A549 (cell line): Measurements from ENCODE around the gene CNTN4. TPM values are rescaled to one million over a fixed set of nuclear protein-coding genes. Genes with fewer than 3 reads are reported as not detected.

Experiments
- ATAC-seq, 2 experiments: fragments of 200-7000 bp in 1 of 2; fragments of >200 bp in 1 of 2; cut with Nextera tagmentation in 1 of 2; cut with Tn5 transposase in 1 of 2; 3 replicates each; pipeline versions ENCODE4 v1.8.0 to v1.9.1; 2018 to 2020; ENCODE audit warnings: mild to moderate bottlenecking in 1 of 2, moderate library complexity in 1 of 2
- CTCF ChIA-PET: fragments of 300-600 bp; sonication (Branson Sonifier 250); formaldehyde crosslinking; extraction: SDS; loops from one replicate; lab custom pipeline; 2021; ENCODE audit warnings: antibody characterized with exemption, inconsistent platforms; lab: Yijun Ruan, JAX
- POLR2A ChIA-PET: fragments of 350-600 bp; formaldehyde crosslinking; extraction: SDS; loops from one replicate; lab custom pipeline; 2021; ENCODE audit warnings: antibody characterized with exemption, inconsistent platforms; lab: Yijun Ruan, JAX
- DNase-seq, 2 experiments: peaks; one replicate each; pipeline versions ENCODE4 v3.0.0 to v3.0.0-alpha.2; 2011 to 2016; ENCODE audit warnings: low read depth in 1 of 2, low spot score in 1 of 2
- FAIRE-seq: peaks from 2 replicates; lab custom pipeline; 2011; peaks lifted over from hg19 to GRCh38; lab: Jason Lieb, UNC
- H3K27ac ChIP-seq, 2 experiments: fragments of >200 bp; sonication (Bioruptor Twin); formaldehyde crosslinking; 3 replicates each; pipeline ENCODE4 v1.5.1; 2016 to 2017
- H3K4me1 ChIP-seq: fragments of >200 bp; sonication (Bioruptor Twin); formaldehyde crosslinking; 3 replicates; pipeline ENCODE4 v1.6.1; 2016
- H3K4me2 ChIP-seq: fragments of >200 bp; sonication (Bioruptor Twin); formaldehyde crosslinking; 3 replicates; pipeline ENCODE4 v1.6.1; 2016
- H3K4me3 ChIP-seq: fragments of >200 bp; sonication (Bioruptor Twin); formaldehyde crosslinking; 3 replicates; pipeline ENCODE4 v1.5.1; 2016
- H3K9me3 ChIP-seq: fragments of >200 bp; sonication (Bioruptor Twin); formaldehyde crosslinking; 3 replicates; pipeline ENCODE4 v1.6.1; 2016
- BHLHE40 ChIP-seq: IDR thresholded peaks from 2 replicates; pipeline ENCODE4 v1.6.1; 2012; ENCODE audit warnings: low read depth, low read length, inconsistent platforms
- CBX2 ChIP-seq: fragments of 200-600 bp; sonication (generic); IDR thresholded peaks from 2 replicates; pipeline ENCODE4 v1.6.1; 2016; ENCODE audit warnings: low read depth, mild to moderate bottlenecking, borderline replicate concordance
- CBX8 ChIP-seq: fragments of 200-600 bp; sonication (generic); IDR thresholded peaks from 2 replicates; pipeline ENCODE4 v1.6.1; 2016
- CEBPB ChIP-seq, 2 experiments: fragments of >200 bp in 1 of 2; sonication (Bioruptor Twin) in 1 of 2; formaldehyde crosslinking in 1 of 2; IDR thresholded peaks; 2 replicates each; pipeline ENCODE4 v1.6.1; 2012 to 2016
- CHD2 ChIP-seq: fragments of 150-350 bp; IDR thresholded peaks from 2 replicates; pipeline ENCODE4 v1.6.1; 2014; ENCODE audit warnings: low read length; ENCODE audit not compliant: partially characterized antibody
- CHD4 ChIP-seq: fragments of 200-600 bp; sonication (generic); IDR thresholded peaks from 2 replicates; pipeline ENCODE4 v1.6.1; 2016; ENCODE audit warnings: antibody characterized with exemption, mild to moderate bottlenecking, borderline replicate concordance
- EHF ChIP-seq: fragments of 250-450 bp; sonication (Bioruptor Pico); IDR thresholded peaks from 2 replicates; pipeline ENCODE4 v1.5.0; 2020; ENCODE audit warnings: mild to moderate bottlenecking
- EHMT2 ChIP-seq: fragments of 200-600 bp; sonication (generic); IDR thresholded peaks from 2 replicates; pipeline ENCODE4 v1.6.1; 2016; ENCODE audit warnings: antibody characterized with exemption, low read depth, mild to moderate bottlenecking, moderate library complexity
- ESRRA ChIP-seq: fragments of 150-350 bp; IDR thresholded peaks from 2 replicates; pipeline ENCODE4 v1.6.1; 2014; ENCODE audit warnings: mild to moderate bottlenecking, low read length, borderline replicate concordance
- FOSB ChIP-seq: fragments of 250-450 bp; sonication (Bioruptor Pico); IDR thresholded peaks from 2 replicates; pipeline ENCODE4 v1.5.0; 2020; ENCODE audit warnings: mild to moderate bottlenecking, moderate library complexity
- FOSL2 ChIP-seq, 2 experiments: fragments of 450-650 bp in 1 of 2; fragments of >200 bp in 1 of 2; sonication (Bioruptor Twin) in 1 of 2; formaldehyde crosslinking; IDR thresholded peaks; 2 replicates each; pipeline versions ENCODE4 v1.5.0 to v1.6.1; 2016 to 2020; ENCODE audit warnings: mild to moderate bottlenecking in 1 of 2, moderate library complexity in 1 of 2
- FOXS1 ChIP-seq: fragments of 250-450 bp; sonication (Bioruptor Pico); IDR thresholded peaks from 2 replicates; pipeline ENCODE4 v1.5.0; 2020; ENCODE audit warnings: mild to moderate bottlenecking, moderate library complexity
- GATA3 ChIP-seq: IDR thresholded peaks from 2 replicates; pipeline ENCODE4 v1.6.1; 2012; ENCODE audit warnings: borderline replicate concordance
- HEYL ChIP-seq: fragments of 250-450 bp; sonication (Bioruptor Pico); IDR thresholded peaks from 2 replicates; pipeline ENCODE4 v1.8.0; 2021; ENCODE audit warnings: mild to moderate bottlenecking, moderate library complexity
- HOXA7 ChIP-seq: fragments of 250-450 bp; sonication (Bioruptor Pico); IDR thresholded peaks from 2 replicates; pipeline ENCODE4 v1.5.0; 2020; ENCODE audit warnings: mild to moderate bottlenecking, moderate library complexity
- HOXB13 ChIP-seq: fragments of 250-450 bp; sonication (Bioruptor Pico); IDR thresholded peaks from 2 replicates; pipeline ENCODE4 v1.5.0; 2020; ENCODE audit warnings: low read depth, mild to moderate bottlenecking, moderate library complexity
- NFE2L2 ChIP-seq: fragments of 150-350 bp; conservative IDR thresholded peaks from 2 replicates; pipeline ENCODE4 v1.6.1; 2014; ENCODE audit warnings: low read length
- NPAS2 ChIP-seq: fragments of 250-450 bp; sonication (Bioruptor Pico); IDR thresholded peaks from 2 replicates; pipeline ENCODE4 v1.8.0; 2022; ENCODE audit warnings: mild to moderate bottlenecking, moderate library complexity, borderline replicate concordance
- RCOR1 ChIP-seq: fragments of 150-350 bp; IDR thresholded peaks from 2 replicates; pipeline ENCODE4 v1.6.1; 2014; ENCODE audit warnings: antibody characterized with exemption, low read length, low read depth
- RFX5 ChIP-seq: fragments of 450-650 bp; IDR thresholded peaks from 2 replicates; pipeline ENCODE4 v1.7.1; 2014; ENCODE audit warnings: antibody characterized with exemption, mild to moderate bottlenecking, moderate library complexity
- RNF2 ChIP-seq: fragments of 200-600 bp; sonication (generic); IDR thresholded peaks from 2 replicates; pipeline ENCODE4 v1.6.1; 2016; ENCODE audit warnings: low read depth, mild to moderate bottlenecking, antibody characterized with exemption, moderate library complexity, borderline replicate concordance
- SMC3 ChIP-seq: fragments of >200 bp; sonication (Bioruptor Twin); formaldehyde crosslinking; IDR thresholded peaks from 3 replicates; pipeline ENCODE4 v1.6.1; 2018; ENCODE audit warnings: inconsistent platforms
- TFCP2L1 ChIP-seq: fragments of 250-450 bp; sonication (Bioruptor Pico); IDR thresholded peaks from 2 replicates; pipeline ENCODE4 v1.5.0; 2021; ENCODE audit warnings: mild to moderate bottlenecking
- TP53 ChIP-seq: fragments of 250-450 bp; sonication (Bioruptor Pico); IDR thresholded peaks from 2 replicates; pipeline ENCODE4 v1.5.0; 2021; ENCODE audit warnings: mild to moderate bottlenecking, moderate library complexity
- ZC3H11A ChIP-seq: fragments of 450-650 bp; IDR thresholded peaks from 2 replicates; pipeline ENCODE4 v1.6.1; 2014; ENCODE audit warnings: antibody characterized with exemption, mild to moderate bottlenecking
- ZNF302 ChIP-seq: fragments of 250-450 bp; sonication (Bioruptor Pico); IDR thresholded peaks from 2 replicates; pipeline ENCODE4 v1.9.0; 2021; ENCODE audit warnings: inconsistent platforms, mild to moderate bottlenecking, moderate library complexity
- ZSCAN20 ChIP-seq: fragments of 250-450 bp; sonication (Bioruptor Pico); IDR thresholded peaks from 2 replicates; pipeline ENCODE4 v1.8.0; 2022; ENCODE audit warnings: mild to moderate bottlenecking, moderate library complexity
- WGBS: methylation state at CpG from one replicate; pipeline ENCODE4 v1.1.6; 2017; ENCODE audit errors: missing lambda C conversion rate; 5-methylcytosine and 5-hydroxymethylcytosine counted together
- polyA plus RNA-seq, 4 experiments: library from polyadenylated mRNA; depleted of rRNA in 3 of 4; stranded (reverse); fragments of >200 nt; fragmentation: RNase III in 1 of 4; extraction: RNeasy Plus Mini Kit Qiagen cat#74134 plus additional on column Dnase treatment in 1 of 4; gene quantifications; 2 replicates in 3 of 4; 3 replicates in 1 of 4; pipeline ENCODE4 v1.2.3, GENCODE V29; 2011 to 2017
- TF ChIP-seq, protein P1 (sequence below): fragments of >200 bp; sonication (Bioruptor Twin); formaldehyde crosslinking; IDR thresholded peaks from 2 replicates; pipeline ENCODE4 v1.6.1; 2016
- TF ChIP-seq, protein P2 (sequence below): fragments of >200 bp; sonication (Bioruptor Twin); formaldehyde crosslinking; IDR thresholded peaks from 3 replicates; pipeline ENCODE4 v1.5.1; 2016
- TF ChIP-seq, protein P3 (sequence below): IDR thresholded peaks from 2 replicates; pipeline ENCODE4 v1.6.1; 2012
- TF ChIP-seq, protein P4 (sequence below): IDR thresholded peaks from 2 replicates; pipeline ENCODE4 v1.6.1; 2012

The CNTN4 gene
- polyA plus RNA-seq, 2 of the 4 experiments (the other 2 are of a cell fraction) = 0.03 TPM; not detected in 1

DNA sequence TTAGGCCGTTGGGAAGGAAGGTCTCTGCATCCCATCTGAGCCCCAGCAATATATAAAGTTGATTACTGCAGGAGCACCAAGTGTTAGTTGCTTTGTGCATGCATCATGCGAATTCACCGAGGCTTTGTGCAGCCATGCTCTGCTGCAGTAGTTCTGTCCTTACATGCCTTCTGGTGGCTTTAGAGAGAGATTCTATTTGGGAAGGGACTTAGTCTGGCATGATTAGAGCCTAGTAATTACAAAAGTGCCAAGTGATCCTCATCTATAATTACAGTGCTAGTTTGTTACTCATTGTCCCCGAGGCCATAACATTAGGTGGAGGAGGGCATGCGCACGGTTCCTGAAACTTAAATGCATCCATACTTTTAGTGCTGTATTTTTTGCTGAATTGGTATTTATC lies 353.6 kb downstream of the CNTN4 start:
- DNase-seq (no peak), FAIRE-seq (no peak), ATAC-seq (no peak)
- POLR2A ChIA-PET = no interaction called here
- H3K9me3 ChIP-seq = no peaks in the 10 kb centered on the region
- no peak overlapping the region for H3K4me2 ChIP-seq
- CTCF ChIA-PET = no interaction called here
- WGBS = 19% methylated on average over 6 of the region's 6 CpGs
- TF ChIP-seq TP53 (CRISPR knock-in tag) (no peak), TFCP2L1 (CRISPR knock-in tag) (no peak), CHD4 (no peak), FOSL2 (IDR thresholded peaks at IDR 0.05) (no peak), FOSL2 (CRISPR knock-in tag; IDR thresholded peaks at IDR 0.05) (no peak), RCOR1 (no peak), FOSB (CRISPR knock-in tag) (no peak), BHLHE40 (no peak), HEYL (no peak), ZC3H11A (no peak), GATA3 (no peak), RNF2 (no peak)
- TF ChIP-seq, protein P1, sequence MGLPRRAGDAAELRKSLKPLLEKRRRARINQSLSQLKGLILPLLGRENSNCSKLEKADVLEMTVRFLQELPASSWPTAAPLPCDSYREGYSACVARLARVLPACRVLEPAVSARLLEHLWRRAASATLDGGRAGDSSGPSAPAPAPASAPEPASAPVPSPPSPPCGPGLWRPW = no peak
- no peaks in the 10 kb centered on the region for H3K4me1 ChIP-seq
- H3K27ac ChIP-seq = no peak overlapping the region
- H3K4me3 ChIP-seq = no peak overlapping the region

DNA sequence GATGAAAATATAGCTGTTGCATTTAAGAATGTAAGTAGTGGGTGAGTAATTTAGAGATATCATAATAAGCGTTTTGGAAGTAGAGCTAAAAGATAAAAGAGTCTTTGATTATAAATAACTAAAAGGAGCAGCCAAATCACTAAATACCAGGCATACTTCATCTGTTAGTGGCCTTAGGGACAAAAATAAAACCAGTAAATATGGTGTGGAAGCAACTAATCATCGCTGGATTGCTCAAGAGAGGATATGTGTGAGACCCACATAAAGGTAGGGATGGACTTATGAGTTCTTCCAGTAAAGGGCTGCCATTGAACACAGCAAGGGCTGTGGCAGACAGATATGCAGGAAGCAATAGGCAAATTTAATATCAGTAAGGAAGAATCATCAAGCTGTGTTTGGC lies 356.2 kb downstream of the CNTN4 start:
- H3K4me1 ChIP-seq = no peaks in the 10 kb centered on the region
- ATAC-seq (no peak), DNase-seq (no peak), FAIRE-seq (no peak)
- 2% methylated on average over 2 of the region's 2 CpGs for WGBS
- ChIA-PET CTCF (interaction anchor here (0.7 kb wide), 1 partner anchor 29 kb away, joined by 3 read pairs; no protein-coding TSS in a partner anchor), POLR2A (no interaction called here)
- H3K4me2 ChIP-seq = no peak overlapping the region
- H3K27ac ChIP-seq = no peak overlapping the region
- no peaks in the 10 kb centered on the region for H3K9me3 ChIP-seq
- TF ChIP-seq NPAS2 (CRISPR knock-in tag) = no peak
- TF ChIP-seq RFX5 = no peak
- no peak for TF ChIP-seq HOXB13 (CRISPR knock-in tag)
- no peak for TF ChIP-seq ZC3H11A
- no peak for TF ChIP-seq CBX8
- TF ChIP-seq, protein P2, sequence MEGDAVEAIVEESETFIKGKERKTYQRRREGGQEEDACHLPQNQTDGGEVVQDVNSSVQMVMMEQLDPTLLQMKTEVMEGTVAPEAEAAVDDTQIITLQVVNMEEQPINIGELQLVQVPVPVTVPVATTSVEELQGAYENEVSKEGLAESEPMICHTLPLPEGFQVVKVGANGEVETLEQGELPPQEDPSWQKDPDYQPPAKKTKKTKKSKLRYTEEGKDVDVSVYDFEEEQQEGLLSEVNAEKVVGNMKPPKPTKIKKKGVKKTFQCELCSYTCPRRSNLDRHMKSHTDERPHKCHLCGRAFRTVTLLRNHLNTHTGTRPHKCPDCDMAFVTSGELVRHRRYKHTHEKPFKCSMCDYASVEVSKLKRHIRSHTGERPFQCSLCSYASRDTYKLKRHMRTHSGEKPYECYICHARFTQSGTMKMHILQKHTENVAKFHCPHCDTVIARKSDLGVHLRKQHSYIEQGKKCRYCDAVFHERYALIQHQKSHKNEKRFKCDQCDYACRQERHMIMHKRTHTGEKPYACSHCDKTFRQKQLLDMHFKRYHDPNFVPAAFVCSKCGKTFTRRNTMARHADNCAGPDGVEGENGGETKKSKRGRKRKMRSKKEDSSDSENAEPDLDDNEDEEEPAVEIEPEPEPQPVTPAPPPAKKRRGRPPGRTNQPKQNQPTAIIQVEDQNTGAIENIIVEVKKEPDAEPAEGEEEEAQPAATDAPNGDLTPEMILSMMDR = no peak
- no peak for TF ChIP-seq CHD2
- TF ChIP-seq CEBPB (IDR thresholded peaks at IDR 0.05) = no peak
- no peak for TF ChIP-seq ZNF302 (CRISPR knock-in tag)
- no peak for TF ChIP-seq ESRRA
- TF ChIP-seq ZSCAN20 (CRISPR knock-in tag) = no peak
- no peak for TF ChIP-seq CHD4
- H3K4me3 ChIP-seq = no peak overlapping the region

DNA sequence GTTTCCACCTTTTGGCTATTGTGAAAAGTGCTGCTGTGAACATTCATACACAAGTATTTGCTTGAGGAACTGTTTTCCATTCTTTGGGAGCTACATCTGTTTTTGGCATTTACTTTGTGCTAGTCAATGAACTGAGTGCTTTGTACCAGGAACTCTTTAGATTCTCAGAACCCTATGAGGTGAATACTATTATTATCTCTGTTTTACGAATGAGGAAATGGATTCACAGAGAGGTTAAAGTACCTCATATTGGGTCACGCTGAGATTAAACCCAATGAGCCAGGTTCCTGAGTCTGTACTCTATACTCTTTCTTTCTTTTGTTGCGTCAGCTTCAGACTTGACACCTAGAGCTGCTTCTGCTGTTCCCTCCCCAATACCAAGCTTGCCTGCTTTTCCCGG lies 358.1 kb downstream of the CNTN4 start:
- POLR2A ChIA-PET = no interaction called here
- H3K4me2 ChIP-seq = no peak overlapping the region

More for the DNA sequence above, 358.1 kb downstream of the CNTN4 start:
- FAIRE-seq = no peak
- WGBS = 20% methylated on average over 4 of the region's 4 CpGs
- Histone ChIP-seq H3K27ac (no peak overlapping the region), H3K9me3 (no peaks in the 10 kb centered on the region), H3K4me3 (no peak overlapping the region), H3K4me1 (no peaks in the 10 kb centered on the region)
- DNase-seq = no peak
- TF ChIP-seq, protein P2 = no peak
- TF ChIP-seq SMC3 (no peak), RCOR1 (no peak), EHMT2 (no peak), CBX2 (no peak), TP53 (CRISPR knock-in tag) (no peak), HEYL (no peak), NFE2L2 (no peak), EHF (no peak), NPAS2 (CRISPR knock-in tag) (no peak), HOXA7 (CRISPR knock-in tag) (no peak), FOXS1 (CRISPR knock-in tag) (no peak), TFCP2L1 (CRISPR knock-in tag) (no peak)
- TF ChIP-seq, protein P3, sequence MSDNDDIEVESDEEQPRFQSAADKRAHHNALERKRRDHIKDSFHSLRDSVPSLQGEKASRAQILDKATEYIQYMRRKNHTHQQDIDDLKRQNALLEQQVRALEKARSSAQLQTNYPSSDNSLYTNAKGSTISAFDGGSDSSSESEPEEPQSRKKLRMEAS = no peak
- TF ChIP-seq, protein P4, sequence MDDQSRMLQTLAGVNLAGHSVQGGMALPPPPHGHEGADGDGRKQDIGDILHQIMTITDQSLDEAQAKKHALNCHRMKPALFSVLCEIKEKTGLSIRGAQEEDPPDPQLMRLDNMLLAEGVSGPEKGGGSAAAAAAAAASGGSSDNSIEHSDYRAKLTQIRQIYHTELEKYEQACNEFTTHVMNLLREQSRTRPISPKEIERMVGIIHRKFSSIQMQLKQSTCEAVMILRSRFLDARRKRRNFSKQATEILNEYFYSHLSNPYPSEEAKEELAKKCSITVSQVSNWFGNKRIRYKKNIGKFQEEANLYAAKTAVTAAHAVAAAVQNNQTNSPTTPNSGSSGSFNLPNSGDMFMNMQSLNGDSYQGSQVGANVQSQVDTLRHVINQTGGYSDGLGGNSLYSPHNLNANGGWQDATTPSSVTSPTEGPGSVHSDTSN = no peak
- TF ChIP-seq, all 56 proteins: peak for 0
- ATAC-seq = no peak
- CTCF ChIA-PET = no interaction called here
